ENCODE data around the gene SCAF1.
"Not testable (repeated sequence)": the region's sequence is repeated elsewhere in the genome, so short reads cannot be mapped to it uniquely, and the experiment has no call there.

The SCAF1 gene

DNA sequence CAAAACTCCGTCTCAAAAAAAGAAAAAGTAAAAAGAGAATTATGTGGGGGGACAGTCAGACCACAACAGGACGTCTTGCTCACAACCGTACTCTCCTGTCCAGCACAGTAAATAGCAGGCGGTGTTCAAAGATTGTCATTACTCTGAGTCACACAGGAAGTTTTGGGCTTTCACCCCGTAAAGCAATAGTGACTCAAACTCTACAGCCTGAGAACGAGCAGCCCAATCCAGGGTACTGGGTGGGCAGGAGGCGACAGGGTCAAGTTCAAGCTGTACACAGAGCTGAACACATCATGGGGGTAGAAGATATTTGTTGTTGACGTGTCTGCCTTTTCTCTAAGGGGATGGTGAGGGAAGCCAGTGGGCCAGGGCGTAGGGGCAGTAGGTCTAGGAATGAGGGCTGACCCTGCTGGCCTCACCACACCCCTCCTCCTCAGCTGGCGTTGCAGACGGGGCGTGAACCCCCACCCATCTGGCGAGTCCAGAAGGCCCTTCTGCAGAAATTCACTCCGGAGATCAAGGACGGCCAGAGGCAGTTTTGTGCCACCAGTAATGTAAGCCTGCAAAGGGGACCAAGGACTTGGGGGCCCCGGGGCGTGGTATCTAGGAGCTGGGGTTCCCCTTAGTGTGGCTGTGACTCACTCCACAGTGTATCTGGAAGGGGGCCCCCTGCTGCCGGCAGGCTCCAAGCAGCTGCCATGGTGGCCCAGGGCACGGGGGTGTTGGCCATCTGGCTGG lies 27.7 kb upstream of the SCAF1 start:
- DNase-seq, result no peak

DNA sequence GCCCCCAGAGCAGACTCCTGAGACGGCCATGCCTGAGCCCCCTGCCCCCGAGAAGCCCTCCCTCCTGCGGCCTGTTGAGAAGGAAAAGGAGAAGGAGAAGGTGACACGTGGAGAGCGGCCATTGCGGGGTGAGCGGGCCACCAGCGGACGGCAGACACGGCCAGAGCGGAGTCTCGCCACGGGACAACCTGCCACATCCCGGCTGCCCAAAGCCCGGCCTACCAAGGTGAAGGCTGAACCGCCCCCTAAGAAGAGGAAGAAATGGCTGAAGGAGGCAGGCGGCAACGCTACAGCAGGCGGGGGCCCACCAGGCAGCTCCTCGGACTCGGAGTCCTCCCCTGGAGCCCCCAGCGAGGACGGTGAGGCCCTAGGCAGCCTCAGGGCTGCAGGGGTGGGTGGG lies 26.1 kb upstream of the SCAF1 start:
- no peak for DNase-seq

DNA sequence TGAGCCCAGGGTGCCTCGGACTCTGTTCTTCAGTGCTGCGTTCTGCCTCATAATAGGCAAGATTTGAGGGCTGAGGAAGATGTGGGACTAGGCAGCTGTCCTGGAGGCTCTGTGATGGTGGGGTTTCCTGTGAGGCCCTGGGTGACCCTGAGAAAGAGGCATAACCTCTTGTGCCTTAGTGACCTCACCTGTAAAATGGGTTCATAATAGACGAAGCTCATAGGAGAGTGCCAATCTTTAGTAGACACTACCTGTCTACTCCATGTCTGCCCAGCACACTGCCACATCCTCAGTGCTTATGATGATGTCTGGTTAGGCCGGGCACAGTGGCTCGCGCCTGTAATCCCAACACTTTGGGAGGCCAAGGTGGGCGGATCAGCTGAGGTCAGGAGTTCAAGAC lies 25.5 kb upstream of the SCAF1 start:
- no peak for DNase-seq

DNA sequence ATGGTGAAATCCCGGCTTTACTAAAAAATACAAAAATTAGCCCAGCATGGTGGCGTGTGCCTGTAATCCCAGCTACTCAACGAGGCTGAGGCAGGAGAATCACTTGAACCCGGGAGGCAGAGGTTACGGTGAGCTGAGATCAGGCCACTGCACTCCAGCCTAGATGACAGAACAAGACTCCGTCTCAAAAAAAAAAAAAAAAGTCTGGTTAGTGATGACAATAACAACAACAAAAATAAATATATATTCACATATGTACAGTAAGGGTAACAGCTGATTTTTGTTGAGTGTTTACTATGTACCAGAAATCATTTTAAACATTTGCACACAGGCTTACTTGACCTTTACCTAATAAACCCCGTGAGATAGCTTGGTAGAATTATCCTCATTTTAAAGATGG lies 25.1 kb upstream of the SCAF1 start:
- DNase-seq, result no peak

DNA sequence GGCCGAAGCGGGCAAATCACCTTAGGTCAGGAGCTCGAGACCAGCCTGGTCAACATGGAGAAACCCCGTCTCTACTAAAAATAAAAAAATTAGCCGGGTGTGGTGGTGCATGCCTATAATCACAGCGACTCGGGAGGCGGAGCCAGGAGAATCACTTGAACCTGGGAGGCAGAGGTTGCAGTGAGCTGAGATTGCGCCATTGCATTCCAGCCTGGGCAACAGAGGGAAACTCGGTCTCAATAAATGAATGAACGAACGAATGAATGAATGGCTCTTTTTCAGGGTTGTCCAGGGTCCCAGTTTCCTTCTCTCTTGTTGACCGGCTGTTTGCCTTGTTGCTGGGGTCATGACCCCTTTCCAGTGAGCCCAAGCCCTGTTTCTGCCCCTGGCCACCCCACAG lies 24.1 kb upstream of the SCAF1 start:
- DNase-seq, result not testable (repeated sequence)

DNA sequence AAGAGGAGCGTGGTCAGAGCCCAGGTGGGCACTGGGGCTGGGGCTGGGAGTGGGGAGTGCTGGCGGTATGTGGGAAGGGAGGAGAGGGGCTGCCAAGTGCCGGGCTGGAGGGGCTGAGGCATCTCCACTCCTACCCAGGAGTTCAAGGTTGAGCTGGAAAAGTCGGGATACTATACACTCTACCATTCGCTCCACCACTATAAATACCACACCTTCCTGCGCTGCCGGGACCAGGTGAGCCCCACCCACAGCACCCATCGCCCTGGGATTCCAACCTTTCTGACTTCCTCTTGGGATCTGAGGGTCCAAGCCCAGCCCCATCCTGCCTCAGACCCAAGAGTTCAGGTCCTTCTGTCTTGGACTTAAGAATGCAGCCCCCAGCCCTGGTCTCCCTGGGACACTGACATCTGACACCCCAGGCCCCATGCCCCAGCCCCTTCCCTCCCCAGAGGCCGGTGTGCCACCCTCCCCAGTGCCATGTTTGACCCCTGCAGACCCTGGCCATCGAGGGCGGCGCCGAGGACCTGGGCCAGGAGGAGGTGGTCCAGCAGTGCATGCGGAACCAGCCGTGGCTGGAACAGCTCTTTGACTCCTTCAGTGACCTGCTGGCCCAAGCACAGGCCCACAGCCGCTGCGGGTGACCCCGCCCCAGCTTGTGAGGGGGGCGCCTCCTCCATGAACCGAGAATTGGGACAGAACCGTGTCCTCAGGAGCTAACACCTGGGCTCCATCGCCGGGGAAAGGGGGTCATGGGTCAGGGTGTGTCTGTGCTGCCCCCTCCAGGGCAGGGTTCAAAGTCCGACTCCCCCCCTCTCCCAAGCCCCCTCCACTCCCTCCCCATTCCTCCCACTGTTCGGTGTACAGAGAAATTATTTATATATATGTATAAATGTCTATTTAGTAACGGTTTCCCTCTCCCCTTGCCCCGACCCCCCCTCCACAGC lies 16.8 kb upstream of the SCAF1 start:
- no peak for DNase-seq

DNA sequence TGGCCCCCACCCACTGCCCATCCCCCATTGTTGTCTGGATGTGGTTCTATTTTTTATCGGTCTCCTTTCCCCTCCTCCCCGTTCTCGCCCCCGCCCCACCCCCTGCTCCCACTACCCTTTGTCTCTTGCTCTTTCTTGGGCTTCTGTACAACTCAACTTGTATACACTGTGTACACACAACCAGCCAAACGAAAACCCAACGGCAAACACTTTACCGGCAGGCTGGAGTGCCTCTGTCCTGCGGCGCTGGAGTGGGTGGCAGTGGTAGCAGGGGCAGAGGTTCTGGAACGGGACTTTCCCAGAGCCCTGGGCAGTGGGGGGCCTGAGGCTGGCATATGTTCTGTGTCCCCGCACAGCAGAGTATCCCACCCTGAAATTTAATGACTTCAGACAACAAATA lies 15.8 kb upstream of the SCAF1 start:
- no peak for DNase-seq

DNA sequence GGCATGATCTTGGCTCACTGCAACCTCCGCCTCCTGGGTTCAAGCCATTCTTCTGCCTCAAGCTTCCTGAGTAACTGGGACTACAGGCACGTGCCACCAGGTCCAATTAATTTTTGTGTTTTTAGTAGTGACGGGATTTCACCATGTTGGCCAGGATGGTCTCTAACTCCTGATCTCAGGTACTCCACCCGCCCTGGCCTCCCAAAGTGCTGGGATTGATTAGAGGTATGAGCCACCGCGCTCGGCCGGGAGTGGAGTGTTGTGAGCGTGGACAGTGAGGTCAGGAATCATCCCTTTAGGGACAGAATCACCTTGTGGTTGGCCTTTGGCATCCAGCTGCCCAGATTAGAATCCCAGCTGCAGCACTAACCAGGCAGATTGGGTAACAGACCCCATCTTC lies 12.3 kb upstream of the SCAF1 start:
- no peak for DNase-seq

DNA sequence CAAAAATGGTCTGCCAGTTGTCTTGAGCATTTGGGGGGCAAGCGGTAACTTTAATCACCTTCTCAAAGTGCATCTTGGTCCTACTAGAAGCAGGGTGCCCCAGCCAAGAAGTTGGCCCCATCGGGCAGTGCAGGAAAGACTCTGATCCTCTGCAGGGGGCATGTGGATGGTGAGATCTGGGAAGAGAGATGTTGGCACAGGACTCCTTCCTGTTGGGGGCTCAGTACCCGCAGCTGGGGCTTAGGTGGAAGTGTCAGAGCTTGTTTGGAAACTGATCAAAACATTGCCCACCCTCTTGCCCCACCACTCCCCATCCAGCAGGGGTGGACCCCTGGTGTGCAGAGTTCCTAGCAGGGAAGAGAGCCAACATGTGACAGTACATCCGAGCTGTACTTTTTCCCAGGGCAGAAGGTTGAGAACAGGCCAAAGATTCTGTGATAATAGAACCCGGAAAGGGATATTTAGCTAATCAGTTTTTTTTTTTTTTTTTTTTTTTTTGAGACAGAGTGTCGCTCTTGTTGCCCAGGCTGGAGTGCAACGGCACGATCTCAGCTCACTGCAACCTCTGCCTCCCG lies 10.9 kb upstream of the SCAF1 start:
- DNase-seq, result no peak

DNA sequence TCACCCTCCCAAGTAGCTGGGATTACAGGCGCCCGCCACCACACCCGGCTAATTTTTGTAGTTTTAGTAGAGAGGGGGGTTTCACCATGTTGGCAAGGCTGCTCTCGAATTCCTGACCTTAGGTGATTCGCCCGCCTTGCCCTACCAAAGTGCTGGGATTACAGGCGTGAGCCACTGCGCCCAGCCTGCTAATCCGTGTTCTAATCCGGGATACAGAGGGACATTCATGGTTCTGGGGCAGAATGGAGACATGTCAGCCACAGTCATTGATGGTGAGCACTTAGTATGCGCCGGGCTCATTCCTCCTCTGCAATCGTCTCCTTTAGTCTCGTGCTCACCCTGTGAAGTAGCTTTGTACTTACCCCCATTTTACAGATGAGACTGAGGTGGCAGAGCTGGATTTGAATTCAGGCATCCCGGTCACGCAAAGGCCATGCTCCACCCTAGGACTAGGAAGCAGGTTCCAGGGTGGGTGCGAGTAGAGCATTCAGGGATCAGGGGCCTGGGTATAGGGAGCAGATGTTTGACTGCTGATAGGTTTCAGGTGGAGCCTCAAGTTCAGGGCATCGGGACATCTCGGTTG lies 10.3 kb upstream of the SCAF1 start:
- DNase-seq, result no peak

DNA sequence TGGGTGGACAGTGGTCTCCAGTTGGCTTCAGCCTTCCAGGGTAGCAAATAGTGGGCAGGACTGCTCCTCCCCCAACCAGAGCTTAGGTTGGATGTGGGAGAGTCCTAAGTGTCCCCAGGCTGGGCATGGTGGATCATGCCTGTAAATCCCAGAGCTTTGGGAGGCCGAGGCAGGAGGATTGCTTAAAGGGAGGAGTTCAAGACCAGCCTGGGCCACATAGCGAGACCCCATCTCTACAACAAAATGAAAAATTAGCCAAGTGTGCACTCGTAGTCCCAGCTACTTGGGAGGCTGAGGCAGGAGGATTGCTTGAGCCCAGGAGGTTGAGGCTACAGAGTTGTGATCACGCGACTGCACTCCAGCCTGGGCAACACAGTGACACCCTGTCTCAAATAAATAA lies 9.4 kb upstream of the SCAF1 start:
- no peak for DNase-seq

DNA sequence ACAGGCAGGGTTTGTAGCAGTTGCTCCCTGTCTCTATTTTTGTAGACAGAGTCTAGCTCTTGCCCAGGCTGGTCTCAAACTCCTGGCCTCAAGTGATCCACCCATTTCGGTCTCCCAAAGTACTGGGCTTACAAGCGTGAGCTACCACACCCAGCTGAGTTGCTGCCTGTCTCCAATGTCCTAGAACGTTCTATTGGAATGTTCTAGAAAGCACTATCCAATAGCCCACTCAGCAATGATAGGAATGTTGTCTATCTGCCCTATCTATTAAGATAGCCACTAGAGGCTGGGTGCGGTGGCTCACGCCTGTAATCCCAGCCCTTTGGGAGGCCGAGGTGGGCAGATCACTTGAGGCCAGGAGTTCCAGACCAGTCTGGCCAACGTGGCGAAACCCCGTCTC lies 8.7 kb upstream of the SCAF1 start:
- not testable (repeated sequence) for DNase-seq

DNA sequence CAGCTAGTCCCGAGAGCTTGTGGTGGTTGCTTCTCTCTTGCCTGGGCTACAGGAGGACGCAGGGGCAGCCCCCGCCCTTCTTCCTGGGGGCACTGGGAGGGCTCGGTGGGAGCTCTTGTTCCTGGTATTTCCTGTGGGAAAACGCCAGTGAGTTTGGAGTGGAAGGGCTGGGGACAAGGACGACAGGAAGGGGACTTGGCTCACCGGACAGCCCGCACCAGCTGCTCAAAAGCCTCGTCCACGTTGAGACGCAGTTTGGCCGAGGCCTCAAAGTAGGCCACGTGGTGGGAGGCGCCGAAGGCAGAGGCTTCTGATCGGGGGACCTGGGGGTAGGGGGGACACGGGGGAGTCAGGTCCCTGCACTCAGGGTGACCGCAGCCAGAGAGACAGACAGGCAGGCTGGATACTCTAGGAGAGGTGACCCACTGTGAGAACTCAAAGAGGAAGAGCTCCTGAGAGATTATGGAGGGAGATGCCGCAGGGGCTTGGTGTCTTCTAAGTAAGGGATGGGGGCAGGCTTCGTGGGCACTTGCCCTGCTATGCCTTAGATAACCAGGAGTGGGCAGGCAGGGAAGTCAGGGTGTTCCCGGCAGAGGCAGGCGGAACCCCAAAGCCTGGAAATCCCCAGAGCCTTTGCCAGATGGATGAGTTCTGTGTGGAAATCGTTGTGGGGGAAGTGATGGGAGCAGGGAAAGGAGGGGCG lies 6.3 kb upstream of the SCAF1 start:
- no peak for DNase-seq

DNA sequence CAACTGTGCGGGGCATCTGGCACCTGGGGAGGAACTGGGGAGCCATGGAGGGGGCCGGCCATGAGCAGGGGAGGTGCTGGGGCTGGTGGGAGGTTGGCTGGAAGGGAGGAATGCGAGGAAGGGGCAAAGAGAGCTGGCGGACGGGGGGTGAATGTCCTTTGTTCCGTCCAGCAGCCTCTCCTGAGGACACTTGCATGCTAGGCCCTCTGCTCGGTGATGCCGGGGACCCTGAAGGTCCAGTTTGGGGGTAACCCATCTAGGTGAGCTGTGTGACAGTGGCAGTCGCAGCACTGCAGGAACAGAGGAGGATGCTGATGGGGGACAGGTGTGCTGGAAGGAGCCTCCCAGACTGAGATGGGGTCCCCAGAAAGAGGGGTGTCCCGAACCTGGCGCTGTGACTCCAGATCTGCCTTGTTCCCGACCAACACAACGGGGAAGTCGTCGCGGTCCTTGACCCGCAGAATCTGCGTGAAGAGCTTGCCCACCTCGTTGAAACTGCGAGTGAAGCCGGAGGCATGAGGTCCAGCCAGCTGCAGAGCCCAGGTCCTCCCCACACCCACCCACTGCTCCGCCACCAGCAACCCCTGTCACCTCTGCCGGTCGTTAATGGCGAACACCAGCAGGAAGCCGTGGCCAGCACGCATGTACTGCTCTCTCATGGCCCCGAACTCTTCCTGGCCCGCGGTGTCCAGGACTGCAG lies 5.6 kb upstream of the SCAF1 start:
- no peak for DNase-seq

DNA sequence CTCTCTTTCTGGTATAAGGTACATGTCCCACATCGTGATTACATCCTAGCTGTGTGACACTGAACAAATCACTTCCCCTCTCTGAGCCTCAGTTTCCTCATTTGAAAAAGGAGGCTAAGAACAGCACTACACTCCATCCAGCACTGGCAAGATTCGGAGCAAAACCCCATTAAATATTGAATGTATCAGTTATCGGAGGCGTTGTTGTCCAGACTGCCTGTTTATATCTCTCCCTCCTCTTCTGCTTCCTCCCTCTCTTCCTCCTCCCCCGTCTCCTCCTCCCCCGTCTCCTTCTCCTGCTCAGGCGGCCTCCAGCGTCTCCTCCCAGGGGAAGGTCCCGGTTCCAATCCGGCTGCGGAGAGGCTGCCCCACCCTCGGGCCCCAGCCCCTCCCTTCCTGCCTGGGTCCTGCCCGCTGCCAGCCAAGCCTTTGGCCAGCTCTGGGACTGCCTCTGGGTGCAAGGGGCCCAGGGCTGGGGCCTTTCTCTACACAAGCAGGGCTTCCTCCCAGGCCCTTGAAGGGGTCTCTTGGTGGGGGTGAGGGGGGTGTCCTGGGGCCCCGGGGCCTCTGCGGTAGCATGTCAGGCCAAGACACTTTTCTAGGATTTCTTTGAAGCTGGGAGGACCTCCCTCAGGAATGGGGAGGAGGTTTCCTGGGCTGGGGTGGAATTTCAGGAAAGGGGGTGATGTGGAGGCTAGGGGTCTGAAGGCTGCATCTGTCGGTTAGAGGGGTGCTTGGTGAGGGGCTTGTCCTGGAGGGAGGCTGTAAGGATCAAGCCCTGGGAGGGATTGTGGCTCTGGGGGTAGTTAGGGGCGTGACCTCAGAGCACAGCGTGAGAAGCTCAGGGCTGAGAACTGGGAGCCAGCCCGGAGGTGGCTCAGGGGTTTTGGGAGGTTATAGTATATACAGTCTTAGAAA lies 3.9 kb upstream of the SCAF1 start:
- DNase-seq, result no peak

DNA sequence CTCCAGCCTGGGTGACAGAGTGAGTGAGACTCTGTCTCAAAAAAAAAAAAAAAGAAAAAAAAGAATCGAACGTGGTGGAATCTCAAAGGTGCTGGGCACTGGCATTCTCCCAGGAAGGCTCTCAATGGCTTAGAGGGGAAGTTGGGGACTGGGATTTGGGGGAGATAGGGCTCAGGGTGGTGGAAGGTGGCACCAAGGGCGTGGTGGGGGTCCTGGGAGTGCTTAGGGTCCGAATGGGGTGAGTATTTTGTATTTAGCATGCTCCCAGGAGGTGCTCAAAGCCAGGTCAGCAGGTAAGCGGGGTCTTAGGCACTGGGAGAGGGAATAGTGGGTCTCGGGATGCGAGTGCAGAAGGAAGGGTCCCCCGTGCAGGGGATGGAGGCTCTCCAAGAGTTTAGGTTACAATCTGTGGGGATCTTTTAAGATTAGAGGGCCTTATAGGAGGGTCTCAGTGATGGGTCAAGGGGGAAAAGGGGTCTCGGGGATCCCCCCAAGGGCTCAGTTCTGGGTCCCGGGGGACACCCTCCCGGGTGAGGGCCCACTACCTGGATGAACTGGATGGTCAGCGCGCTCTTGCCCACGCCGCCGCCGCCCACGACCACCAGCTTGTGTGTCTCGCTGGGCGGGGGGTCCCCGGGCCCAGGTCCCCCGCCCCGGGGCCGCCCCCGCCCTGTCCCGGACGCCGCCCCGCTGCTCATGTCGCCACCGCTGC lies 2.5 kb upstream of the SCAF1 start:
- DNase-seq, result no peak

DNA sequence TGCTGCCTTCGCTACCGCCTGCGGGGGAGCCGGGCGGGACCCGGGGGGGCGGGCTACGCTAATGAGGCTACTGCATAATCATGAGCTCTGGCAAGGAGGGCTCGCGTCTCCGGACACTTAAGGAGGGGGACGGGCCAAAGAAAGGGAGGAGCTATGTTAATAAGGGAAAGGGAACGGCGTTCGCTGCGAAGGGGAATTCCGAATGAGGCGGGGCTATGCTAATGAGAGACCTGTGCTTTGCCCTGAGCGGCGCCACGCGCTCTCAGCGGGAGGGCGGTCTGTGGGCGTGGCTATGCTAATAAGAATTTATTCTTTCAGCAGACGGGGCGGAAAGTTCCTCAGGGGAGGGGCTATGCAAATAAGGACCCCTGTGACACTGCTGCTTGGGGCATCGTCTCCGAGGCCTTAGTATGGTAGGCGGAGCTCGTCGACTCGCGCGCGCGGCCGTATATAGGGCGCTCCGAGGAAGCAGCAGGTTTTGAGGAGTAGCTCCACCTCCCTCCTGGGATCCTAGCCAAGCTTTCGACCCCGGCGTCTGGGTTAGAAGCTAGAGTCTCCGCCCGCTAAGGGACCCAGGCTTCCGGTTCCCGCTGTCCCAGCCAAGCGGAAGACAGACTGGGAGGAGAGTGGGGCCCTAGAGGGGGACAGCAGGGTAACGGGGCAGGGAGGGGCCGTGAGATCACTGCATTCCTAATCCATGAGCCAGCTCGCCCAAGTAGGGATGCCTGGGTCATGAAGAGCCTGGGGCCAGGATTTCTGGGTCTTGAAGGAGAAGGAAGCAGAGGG lies 1.7 kb upstream of the SCAF1 start, which contains the start of gene RRAS:
Gene RRAS, minus strand, starts transcription at position 31 of the 786 bp plus-strand sequence. CDS start 45 bp downstream, outside the sequence.
- DNase-seq, result peak; percentile 99

DNA sequence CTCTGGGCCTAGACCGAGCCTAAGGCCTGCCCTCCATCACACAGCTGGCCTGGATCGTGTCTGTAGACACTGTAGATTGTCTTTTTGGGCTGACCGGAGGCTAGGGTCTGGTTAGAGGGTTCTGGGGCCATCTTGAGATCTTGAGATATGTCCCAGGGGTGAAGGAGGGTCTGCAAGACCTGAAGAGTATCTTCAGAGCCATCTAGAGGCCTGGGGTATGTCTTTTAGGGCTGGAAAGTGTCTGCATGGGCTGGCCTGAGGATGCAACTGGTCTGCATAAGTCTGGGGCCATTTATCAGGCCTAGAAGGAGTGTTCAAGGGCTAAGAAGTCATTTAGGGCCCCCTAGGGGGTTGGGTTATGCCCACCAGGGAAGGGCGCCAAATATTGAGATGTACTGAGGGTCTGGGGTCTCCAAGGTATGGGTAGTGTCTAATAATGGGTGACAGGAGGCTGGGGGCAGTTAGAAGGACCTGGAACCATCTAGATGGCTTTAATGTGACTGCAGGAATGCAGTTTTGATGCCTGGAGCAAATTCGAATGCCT lies 555 bp downstream of the SCAF1 start:
- DNase-seq, result no peak

DNA sequence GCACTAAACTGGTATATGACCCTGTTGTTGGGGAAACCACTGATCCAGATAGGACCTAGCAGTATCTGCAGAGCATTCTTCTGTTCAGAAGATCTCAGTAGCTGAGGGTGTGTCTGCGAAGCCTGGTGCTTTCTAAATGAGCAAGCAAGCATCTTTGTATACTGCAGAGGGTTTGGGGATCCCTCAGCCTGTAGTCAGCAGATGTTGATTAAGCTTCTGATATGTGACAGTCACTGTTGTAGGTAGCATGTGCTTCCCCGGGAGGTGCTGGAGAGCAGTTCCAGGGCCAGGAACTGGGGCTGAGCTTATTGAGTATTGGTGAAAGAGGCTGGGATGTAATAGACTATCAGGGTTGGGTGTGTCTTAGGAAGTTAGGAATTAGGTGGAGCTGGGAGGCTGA lies 1.5 kb downstream of the SCAF1 start:
- no peak for DNase-seq
